DLD1 (cell line): ENCODE data around the gene TAF1D.
"Not testable (repeated sequence)": the region's sequence is repeated elsewhere in the genome, so short reads cannot be mapped to it uniquely, and the experiment has no call there.

Experiments
- in situ Hi-C: cut with HindIII; loops from 2 replicates; pipeline ENCODE4 v1.10.0; 2017; ENCODE audit warnings: low sequenced_read_pairs

Gene TAF1D

DNA sequence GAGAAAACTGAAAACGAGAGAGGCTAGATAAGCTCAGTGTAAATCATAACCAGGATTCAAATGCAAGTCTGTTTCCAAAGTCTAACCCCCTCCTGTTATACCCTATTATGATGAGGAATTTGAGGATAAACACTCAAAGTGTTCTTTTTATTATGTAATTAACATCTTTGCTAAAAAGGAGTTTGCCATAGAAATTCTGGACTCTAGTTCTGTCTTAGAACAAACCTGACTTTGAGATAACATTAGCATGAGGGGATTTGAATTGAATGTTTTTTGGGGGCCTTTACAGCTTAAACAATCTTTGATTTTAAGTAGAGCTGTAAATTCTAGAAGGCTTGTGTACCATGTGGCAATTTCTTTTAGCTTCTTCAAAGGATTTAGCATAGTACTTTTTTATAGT, 9.7 kb upstream of the TAF1D start:
- in situ Hi-C loops = no loop called here

DNA sequence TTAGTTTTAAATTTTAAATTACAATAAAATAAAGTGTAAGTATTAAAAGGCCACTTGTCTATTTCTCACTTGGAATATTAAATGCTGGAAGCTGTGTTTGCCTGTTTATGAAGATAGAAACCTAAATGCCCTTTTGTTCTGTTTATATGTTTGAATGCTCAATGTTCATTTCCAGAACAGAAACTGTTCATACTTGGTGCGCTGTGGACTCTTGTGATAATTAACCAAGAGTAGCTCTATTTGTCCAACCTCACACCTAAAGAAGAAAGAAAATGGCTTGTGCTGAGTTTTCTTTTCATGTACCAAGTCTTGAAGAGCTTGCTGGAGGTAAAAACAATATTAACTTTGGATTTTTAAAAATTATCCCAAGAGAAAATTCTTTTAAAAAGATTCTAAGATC, 5.8 kb upstream of the TAF1D start:
- in situ Hi-C loops = no loop called here

DNA sequence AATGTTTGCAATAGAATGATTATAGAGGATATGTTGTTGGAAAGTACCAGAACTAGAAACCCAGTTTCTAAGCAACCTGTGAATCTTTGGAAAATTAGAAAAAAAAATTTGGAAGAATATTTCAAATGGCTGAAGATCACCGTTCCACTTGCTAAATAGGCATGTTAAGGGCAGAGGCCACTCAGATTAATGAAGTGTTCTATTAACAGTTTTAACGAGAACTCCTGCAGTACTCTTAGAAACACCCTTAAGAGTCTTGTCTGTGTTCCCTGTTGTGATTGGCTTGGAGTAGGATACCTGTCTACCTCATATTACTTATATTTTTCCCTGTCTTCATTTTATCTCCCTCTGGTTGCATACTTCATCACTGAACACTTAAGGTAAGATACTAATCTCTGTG, 4.8 kb upstream of the TAF1D start:
- in situ Hi-C loops = no loop called here

DNA sequence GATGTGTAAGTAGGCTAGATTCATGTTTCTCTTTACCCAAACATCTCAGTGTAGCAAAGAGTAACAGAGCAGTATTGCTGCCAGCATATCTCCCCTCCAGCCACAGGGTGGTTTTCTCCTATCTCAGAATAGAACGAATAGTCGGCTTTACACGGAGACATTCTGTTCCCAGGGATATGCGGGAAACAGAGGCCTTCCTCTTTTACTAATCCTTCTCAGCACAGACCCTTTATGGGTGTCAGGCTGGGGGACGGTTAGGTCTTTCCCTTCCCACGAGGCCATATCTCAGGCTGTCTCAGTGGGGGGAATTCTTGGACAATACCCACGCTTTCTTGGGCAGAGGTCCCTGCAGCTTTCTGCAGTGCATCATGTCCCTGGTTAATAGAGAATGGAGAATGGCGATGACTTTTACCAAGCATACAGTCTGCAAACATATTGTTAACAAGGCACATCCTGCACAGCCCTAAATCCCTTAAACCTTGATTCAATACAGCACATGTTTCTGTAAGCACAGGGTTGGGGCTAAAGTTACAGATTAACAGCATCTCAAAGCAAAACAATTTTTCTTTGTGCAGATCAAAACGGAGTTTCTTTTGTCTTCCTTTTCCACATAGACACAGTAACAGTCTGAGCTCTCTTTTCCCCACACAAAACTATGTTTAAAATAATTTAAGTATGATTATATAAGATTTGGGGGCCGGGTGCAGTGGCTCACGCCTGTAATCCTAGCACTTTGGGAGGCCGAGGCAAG, 3.9 kb upstream of the TAF1D start:
- in situ Hi-C loops = not testable (repeated sequence)

DNA sequence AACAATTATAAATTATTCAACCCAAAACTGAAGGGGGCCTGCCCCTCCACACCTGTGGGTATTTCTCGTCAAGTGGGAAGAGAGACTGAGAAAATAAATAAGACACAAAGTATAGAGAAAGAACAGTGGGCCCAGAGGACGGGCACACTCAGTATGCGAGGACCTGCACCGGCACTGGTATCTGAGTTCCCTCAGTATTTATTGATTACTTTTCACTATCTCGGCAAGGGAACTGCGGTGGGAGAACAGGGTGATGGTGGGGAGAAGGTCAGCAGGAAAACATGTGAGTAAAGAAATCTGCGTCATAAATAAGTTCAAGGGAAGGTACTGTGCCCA, 3.3 kb upstream of the TAF1D start:
- in situ Hi-C loops = no loop called here

DNA sequence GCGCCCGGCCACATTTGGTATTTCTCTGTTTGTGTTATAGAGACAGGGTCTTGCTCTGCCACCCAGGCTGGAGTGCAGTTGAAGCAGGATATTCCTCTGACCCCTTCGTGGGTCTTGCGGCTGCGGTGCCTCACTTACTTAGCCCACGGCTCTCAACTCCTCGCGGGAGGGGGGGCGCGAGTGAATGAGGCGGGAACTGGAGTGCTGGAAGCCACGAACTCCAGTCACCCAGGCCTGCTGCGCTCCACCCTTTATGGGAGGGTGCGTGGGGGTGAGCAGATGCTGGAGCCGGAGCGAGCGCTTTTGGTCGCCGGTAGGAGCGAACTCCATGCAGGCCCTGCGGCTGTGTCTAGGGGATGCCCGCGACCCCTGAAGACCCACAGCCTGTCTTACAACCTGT, 2.0 kb upstream of the TAF1D start:
- in situ Hi-C loops = no loop called here

DNA sequence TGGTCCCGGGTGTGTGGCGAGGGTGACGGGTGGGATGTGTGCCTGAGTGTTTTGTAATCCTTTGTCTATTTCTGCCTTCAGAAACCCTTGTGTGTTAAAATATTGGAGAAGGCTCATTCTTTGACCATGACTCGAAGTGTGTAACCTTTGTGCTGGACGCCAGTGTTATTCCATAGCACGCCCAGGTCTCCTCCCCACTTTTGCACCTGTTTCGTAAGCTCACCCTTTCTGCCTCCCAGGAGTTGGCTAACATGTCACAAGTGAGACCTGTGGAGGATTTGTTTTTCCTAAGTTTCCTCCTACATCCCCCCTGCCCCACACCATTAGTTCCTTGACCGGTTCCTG, 559 bp upstream of the TAF1D start:
- in situ Hi-C loops = no loop called here

DNA sequence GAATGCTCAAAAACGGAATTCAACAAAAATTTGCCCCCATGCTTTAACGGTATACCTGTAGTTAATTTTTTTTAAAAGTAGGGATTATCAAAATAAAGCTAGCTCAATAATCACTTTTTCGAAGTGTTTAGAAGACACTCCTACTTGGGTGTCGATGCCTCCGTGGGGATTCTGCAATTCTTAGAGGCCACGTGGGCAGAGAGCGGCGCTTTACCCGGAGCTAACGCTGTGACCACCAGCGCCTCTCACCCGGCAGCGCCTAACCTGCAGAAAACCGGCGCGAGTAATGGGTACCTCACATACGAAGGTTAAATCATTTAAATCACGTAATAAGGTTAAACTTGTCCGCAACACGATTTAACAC, 583 bp downstream of the TAF1D start:
- in situ Hi-C loops = no loop called here

DNA sequence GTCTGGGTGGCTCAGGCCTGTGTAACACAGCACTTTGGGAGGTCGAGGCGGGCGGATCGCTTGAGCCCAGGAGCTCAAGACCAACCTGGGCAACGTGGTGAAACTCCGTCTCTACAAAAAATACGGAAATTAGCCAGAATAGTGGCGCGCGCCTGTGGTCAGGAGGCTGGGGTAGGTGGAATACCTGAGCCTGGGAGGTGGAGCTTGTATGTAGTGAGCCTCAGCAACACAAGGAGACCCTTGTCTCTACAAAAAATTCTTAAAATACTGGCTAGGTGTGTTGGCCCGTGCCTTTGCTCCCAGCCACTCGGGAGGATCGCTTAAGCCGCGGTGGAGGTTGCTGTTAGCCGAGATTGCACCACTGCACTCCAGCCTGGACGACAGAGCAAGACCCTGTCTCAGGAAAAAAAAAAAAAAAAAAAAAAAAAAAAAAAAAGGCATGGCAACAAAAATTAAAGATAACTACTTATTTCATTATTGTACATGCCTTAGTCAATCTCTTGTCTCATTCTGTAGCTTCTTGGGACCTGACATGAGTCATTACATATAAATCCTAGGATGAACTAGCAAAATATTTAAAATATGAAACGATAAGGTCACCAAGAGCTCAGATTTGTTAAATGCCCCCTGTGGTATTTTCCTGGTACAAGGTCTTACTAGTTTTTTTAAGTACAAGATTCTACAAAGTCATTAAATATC, 1.1 kb downstream of the TAF1D start:
- in situ Hi-C loops = no loop called here

DNA sequence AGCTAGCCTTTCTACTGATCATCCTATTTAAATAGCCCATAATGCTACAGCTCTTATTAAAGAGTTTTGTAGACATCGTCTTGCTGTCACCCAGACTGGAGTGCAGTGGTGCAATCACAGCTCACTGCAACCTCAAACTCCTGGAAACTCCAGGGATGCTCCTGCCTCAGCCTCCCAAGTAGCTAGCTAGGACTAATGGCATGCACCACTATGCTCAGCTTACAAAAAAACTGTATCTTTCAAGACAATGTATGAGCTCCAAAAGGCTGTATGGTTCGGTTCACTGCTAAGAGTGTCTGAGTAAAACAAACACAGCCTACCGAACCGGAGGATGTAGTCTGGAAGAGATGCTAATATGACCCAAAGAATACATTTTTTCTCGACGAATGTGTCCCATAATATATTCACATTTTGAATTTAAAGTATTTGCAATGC, 2.6 kb downstream of the TAF1D start:
- in situ Hi-C loops = no loop called here

DNA sequence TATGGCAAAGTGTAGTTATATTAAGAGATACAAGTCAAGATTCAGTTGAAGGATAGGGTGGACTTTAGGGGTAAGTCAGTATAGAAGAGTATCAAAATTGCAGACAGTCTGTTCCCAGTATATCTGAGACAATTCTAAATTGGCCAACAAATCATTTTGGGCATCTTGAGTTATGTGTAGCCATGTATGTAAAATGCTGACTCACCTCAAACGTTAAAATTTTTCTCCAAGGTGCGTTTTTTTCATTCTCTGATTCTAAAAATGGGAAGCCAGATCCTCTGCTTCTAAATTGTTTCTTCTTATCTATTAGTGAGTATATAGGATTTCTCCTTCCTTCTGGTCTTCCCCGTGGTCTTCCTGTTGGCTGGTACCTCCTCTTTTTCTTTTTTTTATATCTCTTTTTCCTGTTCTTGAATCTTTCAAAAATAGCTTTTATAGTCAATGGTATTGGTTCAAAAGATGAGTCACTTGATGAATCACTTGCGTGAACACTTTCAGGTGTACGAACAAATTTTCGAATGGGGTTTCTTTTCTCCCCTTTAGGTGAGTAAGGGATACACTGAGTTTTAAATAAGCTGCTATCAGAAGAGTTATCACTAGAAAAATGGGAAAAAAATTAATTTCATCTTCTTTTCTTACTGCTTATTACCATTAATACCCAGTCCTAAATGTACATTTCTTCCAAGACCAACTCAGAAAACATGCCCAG, 3.2 kb downstream of the TAF1D start:
- in situ Hi-C loops = no loop called here

DNA sequence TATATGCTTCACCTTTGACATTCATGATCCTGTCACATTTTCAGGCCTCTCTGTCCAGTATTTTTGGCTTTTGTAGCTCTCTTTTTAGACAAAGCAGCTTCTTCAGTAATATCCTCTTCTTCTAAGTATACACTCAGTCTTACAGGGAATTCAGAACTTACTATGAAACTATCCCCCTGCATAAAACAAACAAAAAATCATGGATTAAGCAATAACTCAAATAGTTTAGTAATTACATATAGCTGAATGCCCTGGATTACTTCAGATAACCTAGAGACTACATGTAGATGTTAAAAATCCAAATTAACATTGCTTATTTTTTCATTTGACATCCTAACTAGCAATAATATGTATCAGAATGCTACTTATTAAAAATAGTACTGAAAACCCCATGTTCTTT, 5.2 kb downstream of the TAF1D start:
- in situ Hi-C loops = no loop called here

DNA sequence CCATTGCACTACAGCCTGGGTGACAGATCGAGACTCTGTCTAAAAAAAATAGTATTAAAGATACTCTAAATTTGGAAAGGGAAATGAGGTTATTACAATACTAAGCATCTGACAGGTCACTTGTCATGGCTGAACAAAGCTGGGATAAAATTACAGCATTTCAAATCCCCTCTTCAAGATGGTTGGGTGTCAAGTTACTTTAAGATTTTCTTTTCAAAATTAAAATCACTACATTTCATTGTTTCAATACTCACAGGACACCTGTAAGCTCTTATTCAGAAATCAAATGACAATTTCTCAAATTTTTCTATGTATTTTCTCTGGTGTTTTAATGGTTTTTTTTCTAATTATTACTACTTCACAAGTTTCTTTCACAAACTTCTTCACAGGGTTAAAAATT, 5.7 kb downstream of the TAF1D start:
- in situ Hi-C loops = no loop called here

DNA sequence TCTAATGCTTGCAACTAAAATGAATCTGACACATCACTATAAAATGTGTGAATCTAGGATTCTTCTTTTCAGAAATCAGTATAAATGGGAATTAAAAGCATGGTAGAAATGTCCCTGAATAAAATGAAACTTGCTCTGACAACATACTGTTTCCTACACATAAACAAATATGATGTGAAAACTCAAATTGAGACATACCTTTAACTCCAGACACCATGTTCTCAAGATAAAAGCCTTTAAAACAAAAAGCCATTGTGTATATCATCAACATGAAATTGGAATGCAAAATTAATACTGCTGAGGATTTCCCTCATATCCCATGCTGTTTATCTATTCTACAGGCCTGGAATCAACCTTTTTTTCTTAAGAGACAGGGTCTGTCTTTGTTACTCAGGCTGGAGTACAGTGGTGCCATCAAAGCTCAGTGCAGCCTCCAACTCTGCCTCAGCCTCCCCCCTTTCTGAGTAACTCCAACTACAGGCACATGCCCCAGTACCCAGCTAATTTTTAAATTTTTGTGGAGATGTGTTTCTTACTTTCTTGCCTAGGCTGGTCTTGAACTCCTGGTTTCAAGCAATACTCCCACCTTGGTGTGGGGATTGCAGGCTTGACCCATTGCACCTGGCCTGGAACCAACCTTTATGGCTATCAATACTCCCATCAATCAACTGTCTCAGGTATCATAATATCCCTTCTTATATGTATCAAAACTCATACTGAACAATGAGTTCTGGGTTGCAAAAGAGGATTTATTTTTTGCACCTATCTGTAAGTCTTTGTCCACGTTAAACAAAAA, 6.7 kb downstream of the TAF1D start:
- in situ Hi-C loops = no loop called here

DNA sequence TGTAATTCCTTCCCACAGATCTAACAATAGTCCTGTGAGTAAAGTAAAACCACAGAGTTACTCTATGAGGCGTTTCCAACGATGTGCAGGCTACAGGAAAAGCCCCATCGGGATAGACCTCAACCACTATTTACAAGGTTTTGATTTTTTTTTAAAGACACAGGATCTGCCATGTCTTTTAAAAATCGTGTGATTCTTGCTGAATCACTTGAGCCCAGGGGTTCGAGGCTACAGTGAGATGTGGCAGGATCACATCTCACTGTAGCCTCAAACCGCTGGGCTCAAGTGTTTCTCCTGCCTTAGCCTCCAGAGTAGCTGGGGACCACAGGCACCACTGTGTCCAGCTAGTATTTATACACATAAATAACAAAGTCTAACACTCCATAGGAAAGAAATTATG, 7.8 kb downstream of the TAF1D start:
- in situ Hi-C loops = no loop called here

DNA sequence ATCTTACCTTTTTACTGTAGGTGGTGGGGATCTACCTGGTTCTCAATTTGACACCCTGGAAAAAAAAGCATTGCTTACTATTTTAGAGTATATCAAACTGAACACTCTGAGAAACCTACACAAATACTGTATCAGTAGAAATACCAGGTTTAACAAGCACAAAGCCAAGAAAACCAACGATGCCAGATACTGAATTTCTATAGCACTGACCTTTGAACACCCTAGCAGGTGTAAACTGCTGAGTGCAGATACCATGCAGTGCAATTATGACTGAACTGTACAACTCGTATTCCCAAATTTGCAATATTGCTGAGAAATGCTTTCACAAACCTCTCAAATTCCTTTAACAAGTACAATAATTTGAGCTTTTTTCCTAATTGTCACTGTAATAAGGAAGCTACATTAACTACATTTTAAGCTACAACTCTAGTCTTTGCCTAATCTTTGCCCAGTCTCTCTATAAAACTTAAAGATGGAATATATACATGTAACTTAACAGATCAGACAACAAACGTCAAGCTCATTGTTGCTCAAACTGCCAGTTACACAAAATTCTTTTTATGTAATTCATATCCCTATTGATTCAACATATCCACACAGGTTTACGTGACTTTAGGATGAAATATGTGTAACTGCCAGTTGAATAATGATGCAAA, 8.9 kb downstream of the TAF1D start:
- in situ Hi-C loops = no loop called here

DNA sequence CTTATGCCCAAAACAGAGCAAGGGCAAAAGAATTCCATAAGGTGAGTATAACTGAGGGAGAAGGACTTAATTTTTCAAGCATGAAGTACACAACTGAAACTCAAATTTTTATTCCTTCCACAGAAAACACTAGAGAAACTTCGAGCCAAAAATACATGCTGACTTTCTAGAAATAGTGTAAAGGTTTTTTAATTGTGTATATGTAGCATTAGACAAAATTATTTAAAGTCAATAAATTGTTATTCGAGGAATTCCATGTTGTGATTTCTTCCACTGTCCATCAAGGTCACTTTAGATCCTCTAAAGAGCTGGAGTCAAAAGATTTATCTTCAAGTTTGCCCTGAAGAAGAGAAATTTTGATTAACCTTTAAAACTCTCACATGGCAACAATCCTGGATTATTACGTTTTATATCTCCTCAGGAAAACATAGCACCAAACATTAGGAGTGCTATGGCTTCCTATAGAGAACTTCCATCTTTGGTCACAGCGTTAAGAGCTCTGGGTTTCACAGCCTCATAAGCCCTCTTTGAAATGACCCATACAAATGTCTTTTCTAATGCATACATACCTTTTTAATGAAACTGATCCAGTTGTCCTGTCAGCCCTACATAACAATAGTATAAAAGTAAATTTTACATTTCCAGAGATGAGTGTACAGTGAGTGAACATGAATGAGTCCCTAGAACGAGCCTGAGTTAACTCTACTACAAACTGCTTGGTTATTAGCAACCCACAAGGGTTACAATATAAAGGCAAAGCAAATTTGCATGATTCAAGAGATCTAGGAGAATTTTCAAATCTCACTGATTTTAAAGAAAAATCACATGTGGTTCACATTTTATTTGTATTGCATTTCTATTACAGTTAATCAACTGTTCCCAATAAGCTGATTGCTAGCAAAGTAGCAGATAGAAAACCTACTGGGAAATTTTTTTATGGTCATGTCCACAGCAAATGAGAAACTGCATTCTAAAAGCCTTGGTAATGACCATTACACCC, 10.9 kb downstream of the TAF1D start:
- in situ Hi-C loops = no loop called here

DNA sequence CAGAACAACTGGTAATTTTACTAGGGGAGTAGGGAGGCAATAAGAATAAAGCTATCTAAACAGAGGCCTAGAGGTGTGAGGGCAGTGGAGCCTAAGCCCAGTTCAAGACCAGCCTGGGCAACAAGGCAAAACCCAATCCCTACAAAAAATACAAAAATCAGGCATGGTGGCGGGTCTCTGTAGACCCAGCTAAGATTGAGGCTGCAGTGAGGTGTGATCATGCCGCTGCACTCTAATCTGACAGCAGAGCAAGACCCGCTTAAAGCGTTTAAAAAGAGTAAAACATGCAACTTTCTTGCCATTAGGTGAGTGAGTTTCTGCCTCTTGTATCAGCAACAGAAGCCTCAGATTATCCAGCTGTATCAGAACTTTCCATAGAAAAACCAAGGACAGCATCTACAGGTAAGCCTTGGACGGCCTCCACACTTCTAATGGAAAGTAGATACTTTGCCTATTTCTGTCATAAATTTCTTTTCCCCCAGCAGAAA, 12.1 kb downstream of the TAF1D start:
- in situ Hi-C loops = no loop called here

DNA sequence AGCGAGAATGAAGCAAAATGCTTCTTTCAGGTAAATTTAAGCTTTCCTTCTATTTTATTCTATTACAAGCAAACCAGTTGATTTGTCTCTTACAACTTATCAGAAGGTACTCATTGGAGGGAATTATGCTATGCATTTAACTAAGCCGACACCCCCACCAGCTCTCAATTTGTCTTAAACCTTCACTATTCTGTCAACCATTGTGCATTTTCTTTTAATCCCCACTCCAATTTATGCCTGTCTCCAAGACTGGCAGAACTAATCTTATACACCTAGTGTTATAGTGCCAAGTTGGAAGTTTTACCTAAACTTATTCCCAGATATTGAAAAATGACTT, 12.5 kb downstream of the TAF1D start:
- in situ Hi-C loops = no loop called here
